ENCODE measurements around the gene H1-8. TPM values are rescaled to one million over a fixed set of nuclear protein-coding genes. Genes with fewer than 3 reads are reported as not detected.
"Not testable (repeated sequence)": the region's sequence is repeated elsewhere in the genome, so short reads cannot be mapped to it uniquely, and the experiment has no call there.

H1-8 gene
- not detected for polyA plus RNA-seq (ENCODE audit: insufficient read length)

GRCh38 chr3:129543156-129543790 is at the start of gene H1-8:
Gene H1-8 (plus strand): TSS chr3:129543175. CDS start chr3:129543219, 44 bp downstream.
- no peak for DNase-seq (ENCODE audit: low read depth)

- DNase-seq (ENCODE audit: low read depth) = no peak
Measured at GRCh38 chr3:129493206-129493605, 49.8 kb upstream of the H1-8 start.

GRCh38 chr3:129494499-129494898 is 48.5 kb upstream of the H1-8 start:
- not testable (repeated sequence) for DNase-seq (ENCODE audit: low read depth)

GRCh38 chr3:129495006-129495639 is 47.9 kb upstream of the H1-8 start:
- DNase-seq (ENCODE audit: low read depth) = not testable (repeated sequence)

- not testable (repeated sequence) for DNase-seq (ENCODE audit: low read depth)
Measured at GRCh38 chr3:129497876-129498275, 45.1 kb upstream of the H1-8 start.

GRCh38 chr3:129498603-129499488 is 44.1 kb upstream of the H1-8 start:
- DNase-seq (ENCODE audit: low read depth) = not testable (repeated sequence)

- DNase-seq (ENCODE audit: low read depth) = not testable (repeated sequence)
Measured at GRCh38 chr3:129499604-129500333, 43.2 kb upstream of the H1-8 start.

- DNase-seq (ENCODE audit: low read depth) = no peak
Measured at GRCh38 chr3:129500334-129500658, 42.7 kb upstream of the H1-8 start.

- DNase-seq (ENCODE audit: low read depth) = no peak
Measured at GRCh38 chr3:129501630-129502029, 41.3 kb upstream of the H1-8 start.

GRCh38 chr3:129502641-129503408 is 40.1 kb upstream of the H1-8 start:
- no peak for DNase-seq (ENCODE audit: low read depth)

- no peak for DNase-seq (ENCODE audit: low read depth)
Measured at GRCh38 chr3:129503471-129504291, 39.3 kb upstream of the H1-8 start.

GRCh38 chr3:129504471-129505100 is 38.4 kb upstream of the H1-8 start:
- DNase-seq (ENCODE audit: low read depth) = no peak

- no peak for DNase-seq (ENCODE audit: low read depth)
Measured at GRCh38 chr3:129505341-129505740, 37.6 kb upstream of the H1-8 start.

- DNase-seq (ENCODE audit: low read depth) = no peak
Measured at GRCh38 chr3:129506231-129506742, 36.7 kb upstream of the H1-8 start.

- no peak for DNase-seq (ENCODE audit: low read depth)
Measured at GRCh38 chr3:129507181-129507831, 35.7 kb upstream of the H1-8 start.

- no peak for DNase-seq (ENCODE audit: low read depth)
Measured at GRCh38 chr3:129512595-129512994, 30.4 kb upstream of the H1-8 start.

GRCh38 chr3:129513705-129514104 is 29.3 kb upstream of the H1-8 start:
- DNase-seq (ENCODE audit: low read depth) = no peak

- DNase-seq (ENCODE audit: low read depth) = no peak
Measured at GRCh38 chr3:129514110-129514509, 28.9 kb upstream of the H1-8 start.

GRCh38 chr3:129514563-129514962 is 28.4 kb upstream of the H1-8 start:
- no peak for DNase-seq (ENCODE audit: low read depth)
